HG03095 (cell line): Measurements from ENCODE around the gene MFN1.
"Not testable (repeated sequence)": the region's sequence is repeated elsewhere in the genome, so short reads cannot be mapped to it uniquely, and the experiment has no call there.

Experiments used
- ATAC-seq: cut with Tn5 transposase; IDR thresholded peaks from one replicate; pipeline ENCODE4 v1.9.1; 2021; ENCODE audit warnings: moderate library complexity; ENCODE audit not compliant: unreplicated experiment

The MFN1 gene

GRCh38 chr3:179347345-179348194, at the start of gene MFN1:
MFN1 (plus strand) TSS chr3:179347709; CDS start chr3:179348852, 1,143 bp downstream.
- peak; percentile 92 for ATAC-seq

- no peak for ATAC-seq
These were observed 49.4 kb upstream of the MFN1 start for GRCh38 chr3:179297971-179298725.

- no peak for ATAC-seq
These were observed 48.2 kb upstream of the MFN1 start for GRCh38 chr3:179299316-179299715.

GRCh38 chr3:179299999-179300613, 47.4 kb upstream of the MFN1 start:
- peak; percentile 69 for ATAC-seq

- no peak for ATAC-seq
These were observed 45.9 kb upstream of the MFN1 start for GRCh38 chr3:179301645-179302044.

GRCh38 chr3:179302111-179302510, 45.4 kb upstream of the MFN1 start:
- ATAC-seq, result no peak

GRCh38 chr3:179304605-179305004, 42.9 kb upstream of the MFN1 start:
- ATAC-seq, result no peak

GRCh38 chr3:179307362-179307761, 40.1 kb upstream of the MFN1 start:
- not testable (repeated sequence) for ATAC-seq

- ATAC-seq, result no peak
These were observed 39.5 kb upstream of the MFN1 start for GRCh38 chr3:179308001-179308400.

GRCh38 chr3:179309225-179310078, 38.1 kb upstream of the MFN1 start:
- ATAC-seq, result peak; percentile 88

GRCh38 chr3:179318876-179319275, 28.6 kb upstream of the MFN1 start:
- no peak for ATAC-seq

GRCh38 chr3:179321668-179322285, 25.7 kb upstream of the MFN1 start:
- no peak for ATAC-seq

- peak; percentile 68 for ATAC-seq
These were observed 25.0 kb upstream of the MFN1 start, which contains the start of gene ZNF639 for GRCh38 chr3:179322286-179323196. ZNF639 (plus strand) TSS chr3:179323031; CDS start chr3:179328294, 5,263 bp downstream.

GRCh38 chr3:179323197-179324110, 24.1 kb upstream of the MFN1 start:
- peak; percentile 38 for ATAC-seq

- ATAC-seq, result no peak
These were observed 23.2 kb upstream of the MFN1 start for GRCh38 chr3:179324270-179324754.

- no peak for ATAC-seq
These were observed 17.1 kb upstream of the MFN1 start for GRCh38 chr3:179330438-179330837.

GRCh38 chr3:179332240-179332639, 15.3 kb upstream of the MFN1 start:
- no peak for ATAC-seq

GRCh38 chr3:179333084-179333483, 14.4 kb upstream of the MFN1 start:
- no peak for ATAC-seq
